ENCODE measurements around the gene HJURP.

DNA sequence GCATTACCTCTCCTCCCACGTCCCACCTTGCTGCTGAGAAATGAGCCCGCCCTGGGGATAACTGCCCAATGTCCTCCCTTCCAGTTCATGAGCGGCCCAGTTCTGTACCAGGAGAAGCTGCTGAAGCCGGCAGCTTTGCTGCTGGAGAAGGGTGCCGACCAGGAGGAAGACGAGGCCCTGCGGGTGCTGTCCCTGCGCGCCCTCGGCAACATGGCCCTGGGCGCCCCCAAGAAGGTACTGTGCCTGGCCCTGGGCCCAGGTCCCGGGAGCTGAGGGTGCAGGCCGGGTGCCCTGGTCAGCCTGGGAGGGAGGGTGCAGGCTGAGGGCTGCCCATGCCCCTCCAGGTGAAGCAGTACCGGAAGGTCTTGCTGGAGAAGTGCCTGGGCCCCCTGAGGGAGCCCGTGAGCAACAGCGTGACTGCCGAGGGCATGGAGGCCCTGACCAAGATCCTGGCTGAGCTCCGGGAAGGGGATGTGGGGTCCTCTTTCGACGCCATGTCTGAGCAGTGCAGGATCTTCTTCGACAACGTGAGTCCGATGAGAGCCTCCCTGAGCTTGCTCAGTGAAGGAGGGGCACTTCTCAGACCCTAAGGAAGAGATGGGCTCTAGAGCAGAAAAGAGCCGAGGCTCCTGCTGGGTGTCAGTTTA is 25.7 kb downstream of the HJURP start:
- TF ChIP-seq, protein P1, sequence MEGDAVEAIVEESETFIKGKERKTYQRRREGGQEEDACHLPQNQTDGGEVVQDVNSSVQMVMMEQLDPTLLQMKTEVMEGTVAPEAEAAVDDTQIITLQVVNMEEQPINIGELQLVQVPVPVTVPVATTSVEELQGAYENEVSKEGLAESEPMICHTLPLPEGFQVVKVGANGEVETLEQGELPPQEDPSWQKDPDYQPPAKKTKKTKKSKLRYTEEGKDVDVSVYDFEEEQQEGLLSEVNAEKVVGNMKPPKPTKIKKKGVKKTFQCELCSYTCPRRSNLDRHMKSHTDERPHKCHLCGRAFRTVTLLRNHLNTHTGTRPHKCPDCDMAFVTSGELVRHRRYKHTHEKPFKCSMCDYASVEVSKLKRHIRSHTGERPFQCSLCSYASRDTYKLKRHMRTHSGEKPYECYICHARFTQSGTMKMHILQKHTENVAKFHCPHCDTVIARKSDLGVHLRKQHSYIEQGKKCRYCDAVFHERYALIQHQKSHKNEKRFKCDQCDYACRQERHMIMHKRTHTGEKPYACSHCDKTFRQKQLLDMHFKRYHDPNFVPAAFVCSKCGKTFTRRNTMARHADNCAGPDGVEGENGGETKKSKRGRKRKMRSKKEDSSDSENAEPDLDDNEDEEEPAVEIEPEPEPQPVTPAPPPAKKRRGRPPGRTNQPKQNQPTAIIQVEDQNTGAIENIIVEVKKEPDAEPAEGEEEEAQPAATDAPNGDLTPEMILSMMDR (IDR thresholded peaks at IDR 0.05): no peak
- no peak for TF ChIP-seq POLR2AphosphoS5 (IDR thresholded peaks at IDR 0.05)
- no peak for TF ChIP-seq POLR2A (IDR thresholded peaks at IDR 0.05)

All from gastroesophageal sphincter (tissue), 3 donors.